Liver (tissue), 3 donors: Measurements from ENCODE around the gene TCERG1L.

Source experiments
- SP1 ChIP-seq: IDR thresholded peaks from 2 replicates; pipeline ENCODE4 v1.6.1; 2018; ENCODE audit warnings: antibody characterized with exemption, mild to moderate bottlenecking
- TF ChIP-seq, protein P1 (sequence below): fragments of 150-350 bp; IDR thresholded peaks from 2 replicates; pipeline ENCODE4 v1.5.1; 2017; ENCODE audit warnings: improper control_type of control experiment, low read depth, low read length; ENCODE audit not compliant: missing input control
- donor health status: healthy.
- donor health status: healthy.

DNA sequence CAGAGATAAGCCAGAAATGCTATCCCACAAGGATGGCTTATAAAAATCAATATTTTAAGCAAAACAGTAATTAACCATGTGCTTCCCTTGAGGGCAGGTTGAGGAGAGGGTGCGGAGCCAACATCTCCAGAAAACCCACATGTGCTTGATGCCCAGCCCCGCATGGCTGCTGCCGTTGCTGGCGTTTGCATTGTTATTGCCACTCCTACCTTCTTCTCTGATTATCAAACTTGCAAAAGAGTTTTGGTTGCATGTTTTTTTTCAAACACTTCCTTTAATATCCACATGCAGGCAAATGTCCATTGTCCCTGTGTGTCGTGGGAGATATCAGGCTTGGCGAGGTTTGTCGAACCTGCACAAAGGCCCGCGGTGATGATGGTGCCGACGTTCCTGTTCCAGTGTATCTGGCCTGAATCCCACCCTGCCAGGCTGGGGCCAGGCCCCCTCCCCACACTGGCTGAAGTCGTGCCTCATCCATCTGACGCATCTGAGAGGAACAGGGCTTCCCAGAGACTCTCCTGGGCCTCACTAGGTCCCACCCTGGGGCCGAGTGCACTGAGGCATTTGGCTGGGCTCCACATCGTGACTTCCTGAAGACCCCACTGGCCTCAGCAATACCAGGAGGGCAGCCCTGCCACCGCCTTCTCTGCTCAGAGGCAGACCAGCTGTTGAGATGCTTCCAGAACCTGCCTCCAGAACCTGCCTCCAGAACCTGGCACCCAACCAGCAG lies 40.9 kb downstream of the TCERG1L start:
- TF ChIP-seq, protein P1, sequence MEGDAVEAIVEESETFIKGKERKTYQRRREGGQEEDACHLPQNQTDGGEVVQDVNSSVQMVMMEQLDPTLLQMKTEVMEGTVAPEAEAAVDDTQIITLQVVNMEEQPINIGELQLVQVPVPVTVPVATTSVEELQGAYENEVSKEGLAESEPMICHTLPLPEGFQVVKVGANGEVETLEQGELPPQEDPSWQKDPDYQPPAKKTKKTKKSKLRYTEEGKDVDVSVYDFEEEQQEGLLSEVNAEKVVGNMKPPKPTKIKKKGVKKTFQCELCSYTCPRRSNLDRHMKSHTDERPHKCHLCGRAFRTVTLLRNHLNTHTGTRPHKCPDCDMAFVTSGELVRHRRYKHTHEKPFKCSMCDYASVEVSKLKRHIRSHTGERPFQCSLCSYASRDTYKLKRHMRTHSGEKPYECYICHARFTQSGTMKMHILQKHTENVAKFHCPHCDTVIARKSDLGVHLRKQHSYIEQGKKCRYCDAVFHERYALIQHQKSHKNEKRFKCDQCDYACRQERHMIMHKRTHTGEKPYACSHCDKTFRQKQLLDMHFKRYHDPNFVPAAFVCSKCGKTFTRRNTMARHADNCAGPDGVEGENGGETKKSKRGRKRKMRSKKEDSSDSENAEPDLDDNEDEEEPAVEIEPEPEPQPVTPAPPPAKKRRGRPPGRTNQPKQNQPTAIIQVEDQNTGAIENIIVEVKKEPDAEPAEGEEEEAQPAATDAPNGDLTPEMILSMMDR: no peak
- no peak for TF ChIP-seq SP1
